ENCODE results near the gene IL17B. TPM values are rescaled to one million over a fixed set of nuclear protein-coding genes. Genes with fewer than 3 reads are reported as not detected.

IL17B gene
- total RNA-seq, 6 donors from 2014 or later = 2.4 TPM; not detected in 5

GRCh38 chr5:149382517-149383220, 3.6 kb upstream of the IL17B start:
- no peak for ATAC-seq (ENCODE audit: low FRiP score in 2 of 2)
- no peak for DNase-seq
- no peak for TF ChIP-seq POLR2AphosphoS5 (IDR thresholded peaks at IDR 0.05)
- no peak for TF ChIP-seq EP300 (IDR thresholded peaks at IDR 0.05)
- no peak for TF ChIP-seq POLR2A (IDR thresholded peaks at IDR 0.05)
- no peak for TF ChIP-seq CTCF (IDR thresholded peaks at IDR 0.05)

DNA sequence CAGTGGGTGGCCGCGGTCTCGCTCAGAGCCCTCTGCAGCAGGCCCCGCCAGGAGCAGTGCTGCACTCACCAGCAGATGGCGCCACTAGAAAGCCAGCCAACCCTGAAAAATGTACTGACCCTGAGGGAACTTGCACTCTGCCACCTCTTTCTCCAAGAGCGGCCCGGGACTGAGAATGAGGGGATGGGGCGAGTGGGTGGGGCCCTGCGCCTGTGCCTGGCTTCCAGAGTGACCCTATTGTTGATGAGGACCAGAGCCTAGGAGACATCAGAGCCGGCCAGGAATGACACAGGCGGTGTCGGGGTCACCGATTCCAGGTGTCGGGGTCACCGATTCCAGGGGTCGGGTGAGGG, 2.9 kb upstream of the IL17B start:
- TF ChIP-seq POLR2AphosphoS5 (IDR thresholded peaks at IDR 0.05) (peak in 1 of 2 donors; percentile 32), EP300 (IDR thresholded peaks at IDR 0.05) (no peak), CTCF (IDR thresholded peaks at IDR 0.05) (peak; percentile 87 to 93 (median 92))
- Histone ChIP-seq H3K27me3 (no peaks in the 10 kb centered on the region), H3K4me3 (no peak overlapping the region), H3K27ac (peak overlapping the region in 3 of 4 donors; percentile 21 to 74 (median 58)), H3K9me3 (no peaks in the 10 kb centered on the region), H3K36me3 (no peaks in the 10 kb centered on the region), H3K4me1 (peaks cover 19 to 42% (median 30%) of the 10 kb centered on the region in 4 donors)
- peak; percentile 83 to 90 for ATAC-seq (ENCODE audit: low FRiP score in 2 of 2)
- 42 to 52% methylated on average over 11 to 12 of the region's 16 CpGs for WGBS, 2 donors
- DNase-seq = peak; percentile 74 to 85

More at GRCh38 chr5:149382517-149383220, 3.6 kb upstream of the IL17B start:
- peak overlapping the region; percentile 15 to 74 (median 40) for H3K27ac ChIP-seq
- no peaks in the 10 kb centered on the region for H3K27me3 ChIP-seq
- peaks cover 20 to 49% (median 32%) of the 10 kb centered on the region in 4 donors for H3K4me1 ChIP-seq
- no peaks in the 10 kb centered on the region for H3K9me3 ChIP-seq
- WGBS, 2 donors = 72 to 88% methylated on average over 10 to 12 of the region's 12 CpGs
- no peaks in the 10 kb centered on the region for H3K36me3 ChIP-seq
- no peak overlapping the region for H3K4me3 ChIP-seq

- Histone ChIP-seq H3K27me3 (no peaks in the 10 kb centered on the region), H3K4me3 (no peak overlapping the region), H3K36me3 (no peaks in the 10 kb centered on the region), H3K4me1 (peaks cover 16 to 40% (median 28%) of the 10 kb centered on the region in 4 donors), H3K27ac (peak overlapping the region; percentile 10 to 74 (median 19)), H3K9me3 (no peaks in the 10 kb centered on the region)
- TF ChIP-seq POLR2AphosphoS5 (IDR thresholded peaks at IDR 0.05) (no peak), POLR2A (IDR thresholded peaks at IDR 0.05) (no peak), EP300 (IDR thresholded peaks at IDR 0.05) (no peak), CTCF (IDR thresholded peaks at IDR 0.05) (no peak)
- 59 to 81% methylated on average over 5 to 8 of the region's 8 CpGs for WGBS, 2 donors
- no peak for ATAC-seq (ENCODE audit: low FRiP score in 2 of 2)
- no peak for DNase-seq
Measured at GRCh38 chr5:149381261-149381985, 2.3 kb upstream of the IL17B start.

- WGBS, 2 donors = 75 to 77% methylated on average over 15 to 16 of the region's 16 CpGs
- H3K36me3 ChIP-seq = no peaks in the 10 kb centered on the region
- DNase-seq (no peak), ATAC-seq (ENCODE audit: low FRiP score in 2 of 2) (no peak)
- no peaks in the 10 kb centered on the region for H3K27me3 ChIP-seq
- H3K4me3 ChIP-seq = no peak overlapping the region
- H3K9me3 ChIP-seq = no peaks in the 10 kb centered on the region
- no peak for TF ChIP-seq POLR2AphosphoS5 (IDR thresholded peaks at IDR 0.05)
- TF ChIP-seq EP300 (IDR thresholded peaks at IDR 0.05) = no peak
- no peak for TF ChIP-seq CTCF (IDR thresholded peaks at IDR 0.05)
- TF ChIP-seq POLR2A (IDR thresholded peaks at IDR 0.05) = no peak
- peaks cover 12 to 38% (median 27%) of the 10 kb centered on the region in 4 donors for H3K4me1 ChIP-seq
- H3K27ac ChIP-seq = peak overlapping the region in 2 of 4 donors; percentile 21 to 74
Measured at GRCh38 chr5:149380466-149381121, 1.5 kb upstream of the IL17B start.

All from upper lobe of left lung (tissue), 6 donors.